SU-DHL-6 (cell line): ENCODE measurements around the gene MAGEA2B.
"Not testable (repeated sequence)": the region's sequence is repeated elsewhere in the genome, so short reads cannot be mapped to it uniquely, and the experiment has no call there.

Experiments
- EZH2phosphoT487 ChIP-seq: fragments of 200-600 bp; sonication (generic), shearing (Covaris generic); conservative IDR thresholded peaks from 2 replicates; pipeline ENCODE4 v1.6.1; 2018; ENCODE audit warnings: mild to moderate bottlenecking, antibody characterized with exemption, low read length, moderate library complexity, mixed read lengths
- TF ChIP-seq, protein P1 (sequence below): fragments of 200-600 bp; sonication (generic); IDR thresholded peaks from one replicate; pipeline ENCODE4 v1.5.1; 2017; ENCODE audit warnings: antibody characterized with exemption, mild to moderate bottlenecking, low read length, moderate library complexity; ENCODE audit not compliant: insufficient read depth, poor library complexity, severe bottlenecking

DNA sequence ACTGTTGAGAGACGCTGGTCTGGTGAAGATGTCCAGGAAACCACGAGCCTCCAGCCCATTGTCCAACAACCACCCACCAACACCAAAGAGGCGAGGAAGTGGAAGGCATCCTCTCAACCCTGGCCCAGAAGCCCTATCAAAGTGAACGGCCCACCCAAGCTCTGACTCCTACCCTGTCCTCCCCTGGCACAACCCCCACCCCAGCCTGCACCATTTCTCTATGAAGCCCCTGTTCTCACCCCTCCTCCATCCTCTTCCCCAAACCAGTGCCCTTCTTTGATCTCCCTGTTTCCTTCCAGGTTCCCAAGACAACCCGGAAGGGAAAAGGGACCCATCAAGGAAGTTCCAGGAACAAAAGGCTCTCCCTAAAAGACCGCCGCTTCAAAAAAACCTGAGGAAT, 45.1 kb downstream of the MAGEA2B start:
- TF ChIP-seq, protein P1, sequence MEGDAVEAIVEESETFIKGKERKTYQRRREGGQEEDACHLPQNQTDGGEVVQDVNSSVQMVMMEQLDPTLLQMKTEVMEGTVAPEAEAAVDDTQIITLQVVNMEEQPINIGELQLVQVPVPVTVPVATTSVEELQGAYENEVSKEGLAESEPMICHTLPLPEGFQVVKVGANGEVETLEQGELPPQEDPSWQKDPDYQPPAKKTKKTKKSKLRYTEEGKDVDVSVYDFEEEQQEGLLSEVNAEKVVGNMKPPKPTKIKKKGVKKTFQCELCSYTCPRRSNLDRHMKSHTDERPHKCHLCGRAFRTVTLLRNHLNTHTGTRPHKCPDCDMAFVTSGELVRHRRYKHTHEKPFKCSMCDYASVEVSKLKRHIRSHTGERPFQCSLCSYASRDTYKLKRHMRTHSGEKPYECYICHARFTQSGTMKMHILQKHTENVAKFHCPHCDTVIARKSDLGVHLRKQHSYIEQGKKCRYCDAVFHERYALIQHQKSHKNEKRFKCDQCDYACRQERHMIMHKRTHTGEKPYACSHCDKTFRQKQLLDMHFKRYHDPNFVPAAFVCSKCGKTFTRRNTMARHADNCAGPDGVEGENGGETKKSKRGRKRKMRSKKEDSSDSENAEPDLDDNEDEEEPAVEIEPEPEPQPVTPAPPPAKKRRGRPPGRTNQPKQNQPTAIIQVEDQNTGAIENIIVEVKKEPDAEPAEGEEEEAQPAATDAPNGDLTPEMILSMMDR = not testable (repeated sequence)
- not testable (repeated sequence) for TF ChIP-seq EZH2phosphoT487
